ENCODE results near the gene TLN1.

DNA sequence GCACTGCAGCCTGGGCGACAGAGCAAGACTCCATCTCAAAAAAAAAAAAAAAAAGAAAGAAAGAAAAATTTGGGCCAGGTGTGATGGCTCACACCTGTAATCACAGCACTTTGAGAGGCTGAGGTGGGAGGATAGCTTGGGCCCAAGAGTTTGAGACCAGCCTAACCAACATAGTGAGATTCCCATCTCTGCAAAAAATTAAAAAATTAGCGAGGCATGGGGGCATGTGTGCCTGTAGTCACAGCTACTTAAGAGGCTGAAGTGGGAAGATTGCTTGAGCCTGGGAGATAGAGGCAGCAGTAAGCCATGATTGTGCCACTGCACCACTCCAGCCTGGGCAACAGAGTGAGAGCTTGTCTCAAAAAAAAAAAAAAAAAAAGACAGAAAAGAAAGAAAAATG lies 78.4 kb downstream of the TLN1 start:
- TF ChIP-seq, protein P1, sequence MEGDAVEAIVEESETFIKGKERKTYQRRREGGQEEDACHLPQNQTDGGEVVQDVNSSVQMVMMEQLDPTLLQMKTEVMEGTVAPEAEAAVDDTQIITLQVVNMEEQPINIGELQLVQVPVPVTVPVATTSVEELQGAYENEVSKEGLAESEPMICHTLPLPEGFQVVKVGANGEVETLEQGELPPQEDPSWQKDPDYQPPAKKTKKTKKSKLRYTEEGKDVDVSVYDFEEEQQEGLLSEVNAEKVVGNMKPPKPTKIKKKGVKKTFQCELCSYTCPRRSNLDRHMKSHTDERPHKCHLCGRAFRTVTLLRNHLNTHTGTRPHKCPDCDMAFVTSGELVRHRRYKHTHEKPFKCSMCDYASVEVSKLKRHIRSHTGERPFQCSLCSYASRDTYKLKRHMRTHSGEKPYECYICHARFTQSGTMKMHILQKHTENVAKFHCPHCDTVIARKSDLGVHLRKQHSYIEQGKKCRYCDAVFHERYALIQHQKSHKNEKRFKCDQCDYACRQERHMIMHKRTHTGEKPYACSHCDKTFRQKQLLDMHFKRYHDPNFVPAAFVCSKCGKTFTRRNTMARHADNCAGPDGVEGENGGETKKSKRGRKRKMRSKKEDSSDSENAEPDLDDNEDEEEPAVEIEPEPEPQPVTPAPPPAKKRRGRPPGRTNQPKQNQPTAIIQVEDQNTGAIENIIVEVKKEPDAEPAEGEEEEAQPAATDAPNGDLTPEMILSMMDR (IDR thresholded peaks at IDR 0.05; ENCODE audit: insufficient read depth, low read length), result no peak
- TF ChIP-seq POLR2AphosphoS5 (IDR thresholded peaks at IDR 0.05; ENCODE audit: low read depth) (no peak), GABPA (IDR thresholded peaks at IDR 0.05; ENCODE audit: low read depth) (no peak)
